H9 (cell line): ENCODE data around the gene RASL12. TPM values are rescaled to one million over a fixed set of nuclear protein-coding genes. Genes with fewer than 3 reads are reported as not detected.

Source experiments
- DNase-seq: peaks from one replicate; pipeline ENCODE4 v3.0.0-alpha.2; 2017
- H2AFZ ChIP-seq: one replicate; pipeline ENCODE4 v1.6.1; 2013; ENCODE audit warnings: mild to moderate bottlenecking, low read length, control low read depth, moderate library complexity
- H2AK5ac ChIP-seq: 2 replicates; pipeline ENCODE4 v1.6.1; 2013; ENCODE audit warnings: low read length, control low read depth, mixed read lengths; ENCODE audit not compliant: insufficient read length
- H2BK120ac ChIP-seq: one replicate; pipeline ENCODE4 v1.6.1; 2013; ENCODE audit warnings: low read depth, mild to moderate bottlenecking, low read length, control low read depth, inconsistent platforms; ENCODE audit not compliant: poor library complexity, severe bottlenecking
- H2BK12ac ChIP-seq: 2 replicates; pipeline ENCODE4 v1.6.1; 2013; ENCODE audit warnings: low read length, control low read depth, mixed read lengths, low read depth; ENCODE audit not compliant: insufficient read length
- H2BK15ac ChIP-seq: 2 replicates; pipeline ENCODE4 v1.6.1; 2013; ENCODE audit warnings: low read depth, low read length, control low read depth
- H2BK20ac ChIP-seq: one replicate; pipeline ENCODE4 v1.6.1; 2013; ENCODE audit warnings: low read depth, mild to moderate bottlenecking, low read length, control low read depth, inconsistent platforms; ENCODE audit not compliant: poor library complexity, severe bottlenecking
- H2BK5ac ChIP-seq: 2 replicates; pipeline ENCODE4 v1.6.1; 2013; ENCODE audit warnings: low read length, control low read depth, mixed read lengths; ENCODE audit not compliant: insufficient read length
- H3K14ac ChIP-seq: 2 replicates; pipeline ENCODE4 v1.6.1; 2013; ENCODE audit warnings: low read length, control low read depth; ENCODE audit not compliant: insufficient read depth
- H3K18ac ChIP-seq: 2 replicates; pipeline ENCODE4 v1.6.1; 2013; ENCODE audit warnings: low read depth, mild to moderate bottlenecking, mixed read lengths, low read length, control low read depth; ENCODE audit not compliant: insufficient read length
- H3K23ac ChIP-seq: 2 replicates; pipeline ENCODE4 v1.6.1; 2013; ENCODE audit warnings: low read length, control low read depth, mixed read lengths, low read depth; ENCODE audit not compliant: insufficient read length
- H3K23me2 ChIP-seq: 2 replicates; pipeline ENCODE4 v1.6.1; 2013; ENCODE audit warnings: low read depth, mild to moderate bottlenecking, mixed read lengths, low read length, control low read depth; ENCODE audit not compliant: insufficient read length, poor library complexity, severe bottlenecking
- H3K27ac ChIP-seq: 2 replicates; pipeline ENCODE4 v1.5.1; 2013; ENCODE audit warnings: low read length, control low read depth, mixed read lengths, low read depth; ENCODE audit not compliant: insufficient read length
- H3K27me3 ChIP-seq: 2 replicates; pipeline ENCODE4 v1.6.1; 2013; ENCODE audit warnings: low read length, control low read depth, inconsistent platforms; ENCODE audit not compliant: insufficient read depth
- H3K4ac ChIP-seq: 2 replicates; pipeline ENCODE4 v1.6.1; 2013; ENCODE audit warnings: low read depth, mild to moderate bottlenecking, control low read depth, inconsistent platforms, low read length, moderate library complexity
- H3K4me1 ChIP-seq: 2 replicates; pipeline ENCODE4 v1.6.1; 2013; ENCODE audit warnings: low read length, control low read depth, inconsistent platforms; ENCODE audit not compliant: insufficient read depth
- H3K4me2 ChIP-seq: 2 replicates; pipeline ENCODE4 v1.6.1; 2013; ENCODE audit warnings: low read length, control low read depth, mixed read lengths; ENCODE audit not compliant: insufficient read length, insufficient read depth
- H3K56ac ChIP-seq: 2 replicates; pipeline ENCODE4 v1.6.1; 2013; ENCODE audit warnings: low read depth, mild to moderate bottlenecking, mixed read lengths, low read length, control low read depth; ENCODE audit not compliant: insufficient read length
- H3K79me1 ChIP-seq: 2 replicates; pipeline ENCODE4 v1.6.1; 2013; ENCODE audit warnings: low read depth, mild to moderate bottlenecking, moderate library complexity, low read length, control low read depth, inconsistent platforms; ENCODE audit not compliant: insufficient read depth, poor library complexity, severe bottlenecking
- H3K79me2 ChIP-seq: 2 replicates; pipeline ENCODE4 v1.6.1; 2013; ENCODE audit warnings: low read length, control low read depth, inconsistent platforms; ENCODE audit not compliant: insufficient read depth
- H3K9ac ChIP-seq: 2 replicates; pipeline ENCODE4 v1.6.1; 2013; ENCODE audit warnings: low read length, control low read depth, mixed read lengths; ENCODE audit not compliant: insufficient read length; ENCODE audit errors: extremely low read depth
- H3K9me3 ChIP-seq: one replicate; pipeline ENCODE4 v1.6.1; 2013; ENCODE audit warnings: low read depth, low read length, inconsistent platforms; ENCODE audit not compliant: control insufficient read depth
- H3T11ph ChIP-seq: one replicate; pipeline ENCODE4 v1.6.1; 2013; ENCODE audit warnings: mild to moderate bottlenecking, low read length, control low read depth, inconsistent platforms
- H4K20me1 ChIP-seq: one replicate; pipeline ENCODE4 v1.6.1; 2013; ENCODE audit not compliant: control insufficient read depth, insufficient read length, insufficient read depth
- H4K5ac ChIP-seq: 2 replicates; pipeline ENCODE4 v1.6.1; 2013; ENCODE audit warnings: low read depth, mild to moderate bottlenecking, mixed read lengths, low read length, control low read depth; ENCODE audit not compliant: insufficient read length
- H4K8ac ChIP-seq: replicated peaks from 2 replicates; pipeline ENCODE4 v1.6.1; 2013; ENCODE audit warnings: low read length, control low read depth, mixed read lengths, low read depth; ENCODE audit not compliant: insufficient read length
- H4K91ac ChIP-seq: 2 replicates; pipeline ENCODE4 v1.6.1; 2013; ENCODE audit warnings: low read depth, mild to moderate bottlenecking, moderate library complexity, mixed read lengths, low read length, control low read depth; ENCODE audit not compliant: insufficient read length
- H3K27ac Mint-ChIP-seq, 3 experiments: 2 replicates in 2 of 3; 3 replicates in 1 of 3; pipeline ENCODE4 v1.8.0; 2020 to 2021; ENCODE audit warnings: mixed read lengths in 3 of 3, mild to moderate bottlenecking in 1 of 3, moderate library complexity in 1 of 3
- H3K27me3 Mint-ChIP-seq: 2 replicates; pipeline ENCODE4 v1.8.0; 2021; ENCODE audit warnings: low read depth, mild to moderate bottlenecking, moderate library complexity, mixed read lengths
- H3K36me3 Mint-ChIP-seq, 3 experiments: 2 replicates in 2 of 3; 3 replicates in 1 of 3; pipeline ENCODE4 v1.8.0; 2020 to 2021; ENCODE audit warnings: low read depth in 3 of 3, mixed read lengths in 3 of 3; ENCODE audit not compliant: insufficient read depth in 1 of 3
- H3K4me1 Mint-ChIP-seq, 2 experiments: 2 replicates each; pipeline ENCODE4 v1.8.0; 2020; ENCODE audit warnings: mixed read lengths in 2 of 2
- H3K4me3 Mint-ChIP-seq, 2 experiments: 2 replicates in 1 of 2; 3 replicates in 1 of 2; pipeline ENCODE4 v1.8.0; 2020 to 2021; ENCODE audit warnings: mild to moderate bottlenecking in 2 of 2, mixed read lengths in 2 of 2, moderate library complexity in 1 of 2
- H3K9me3 Mint-ChIP-seq, 2 experiments: 2 replicates in 1 of 2; 3 replicates in 1 of 2; pipeline ENCODE4 v1.8.0; 2020; ENCODE audit warnings: mild to moderate bottlenecking in 2 of 2, mixed read lengths in 2 of 2, moderate library complexity in 1 of 2
- WGBS: extraction: QIAGEN DNeasy Blood & Tissue Kit; methylation state at CpG from one replicate; pipeline ENCODE4 v1.1.7; 2013; ENCODE audit warnings: missing lambda C conversion rate, low lambda C conversion rate, mixed read lengths; ENCODE audit not compliant: insufficient read length; ENCODE audit errors: extremely low coverage; 5-methylcytosine and 5-hydroxymethylcytosine counted together
- total RNA-seq: library from RNA; stranded (reverse); gene quantifications from 2 replicates; pipeline ENCODE4 v1.2.1, GENCODE V29; 2021
- TF ChIP-seq, protein P1 (sequence below): fragments of 200-600 bp; sonication (generic); conservative IDR thresholded peaks from 3 replicates; pipeline ENCODE4 v1.8.0; 2021; ENCODE audit warnings: antibody characterized with exemption, mild to moderate bottlenecking

Gene RASL12
- total RNA-seq, 1 experiment from 2014 or later: 7.5 TPM

DNA sequence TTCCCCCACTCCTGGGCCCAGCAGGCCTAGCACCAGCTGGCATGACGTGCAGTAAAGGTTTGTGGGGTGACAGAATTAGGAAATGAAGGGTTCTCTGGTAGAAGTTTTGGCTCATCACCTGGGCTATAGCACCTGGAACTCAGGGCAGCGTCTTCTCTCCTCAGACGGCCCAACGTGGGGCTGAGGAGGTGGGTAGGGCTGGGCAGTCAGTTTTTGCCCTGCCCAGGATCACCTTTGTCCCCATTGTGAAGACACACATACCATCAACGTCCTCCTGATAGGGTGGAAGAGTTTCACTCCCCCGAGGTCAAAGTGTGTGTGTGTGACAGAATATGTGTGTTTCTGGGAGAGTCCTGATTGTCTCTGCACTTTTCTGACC lies 20.8 kb upstream of the RASL12 start:
- H3K27me3 Mint-ChIP-seq: peaks cover 7% of the 10 kb centered on the region
- Histone ChIP-seq H2AK5ac (no peak overlapping the region), H3K56ac (no peak overlapping the region), H4K5ac (no peak overlapping the region), H3K14ac (peak overlapping the region; percentile 45; the same call in 1 of the 2 replicates), H3K27ac (no peak overlapping the region), H2AFZ (no peak overlapping the region), H3K27me3 (no peaks in the 10 kb centered on the region), H4K8ac (no peak overlapping the region), H3K79me1 (no peaks in the 10 kb centered on the region), H3K9ac (no peak overlapping the region), H4K91ac (no peak overlapping the region), H3K18ac (no peak overlapping the region), H3K4me1 (peaks cover 5% of the 10 kb centered on the region; the same call in 1 of the 2 replicates), H3K4me2 (no peak overlapping the region), H2BK12ac (no peak overlapping the region), H3K23me2 (no peaks in the 10 kb centered on the region), H2BK15ac (no peak overlapping the region), H3K79me2 (no peaks in the 10 kb centered on the region), H2BK5ac (no peak overlapping the region), H2BK20ac (no peak overlapping the region), H2BK120ac (no peak overlapping the region), H3K4ac (no peak overlapping the region), H3T11ph (no peak overlapping the region), H3K9me3 (no peaks in the 10 kb centered on the region), H4K20me1 (no peaks in the 10 kb centered on the region), H3K23ac (no peak overlapping the region)
- TF ChIP-seq, protein P1, sequence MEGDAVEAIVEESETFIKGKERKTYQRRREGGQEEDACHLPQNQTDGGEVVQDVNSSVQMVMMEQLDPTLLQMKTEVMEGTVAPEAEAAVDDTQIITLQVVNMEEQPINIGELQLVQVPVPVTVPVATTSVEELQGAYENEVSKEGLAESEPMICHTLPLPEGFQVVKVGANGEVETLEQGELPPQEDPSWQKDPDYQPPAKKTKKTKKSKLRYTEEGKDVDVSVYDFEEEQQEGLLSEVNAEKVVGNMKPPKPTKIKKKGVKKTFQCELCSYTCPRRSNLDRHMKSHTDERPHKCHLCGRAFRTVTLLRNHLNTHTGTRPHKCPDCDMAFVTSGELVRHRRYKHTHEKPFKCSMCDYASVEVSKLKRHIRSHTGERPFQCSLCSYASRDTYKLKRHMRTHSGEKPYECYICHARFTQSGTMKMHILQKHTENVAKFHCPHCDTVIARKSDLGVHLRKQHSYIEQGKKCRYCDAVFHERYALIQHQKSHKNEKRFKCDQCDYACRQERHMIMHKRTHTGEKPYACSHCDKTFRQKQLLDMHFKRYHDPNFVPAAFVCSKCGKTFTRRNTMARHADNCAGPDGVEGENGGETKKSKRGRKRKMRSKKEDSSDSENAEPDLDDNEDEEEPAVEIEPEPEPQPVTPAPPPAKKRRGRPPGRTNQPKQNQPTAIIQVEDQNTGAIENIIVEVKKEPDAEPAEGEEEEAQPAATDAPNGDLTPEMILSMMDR: no peak
- 0 out of 5 replicates have a peak overlapping the region, but pooled peaks of 1 of the 2 experiments have one; percentile 45 for H3K4me3 Mint-ChIP-seq
- H3K9me3 Mint-ChIP-seq: no peaks in the 10 kb centered on the region; a peak in 1 of 5 replicates
- no CpG with 5 or more reads among the region's 6 CpGs for WGBS
- DNase-seq: no peak
- H3K36me3 Mint-ChIP-seq: no peaks in the 10 kb centered on the region
- H3K27ac Mint-ChIP-seq: no peak overlapping the region; a peak in 1 of 7 replicates
- peaks cover 48 to 57% of the 10 kb centered on the region in 2 experiments for H3K4me1 Mint-ChIP-seq
